IMR-90 (cell line): ENCODE results near the gene ENPP3. TPM values are rescaled to one million over a fixed set of nuclear protein-coding genes. Genes with fewer than 3 reads are reported as not detected.

Source experiments
- ATAC-seq: fragments of 200-7000 bp; cut with Tn5 transposase; 2 replicates; pipeline ENCODE4 v1.9.1; 2020; ENCODE audit warnings: low read depth, mild to moderate bottlenecking, moderate library complexity
- BruUV-seq: library from RNA; stranded (reverse); fragments of 400-500 nt; replicated peaks from 2 replicates; lab custom pipeline; 2021; lab: Mats Ljungman, UMichigan
- CTCF ChIA-PET: fragments of 300-600 bp; formaldehyde crosslinking; extraction: SDS; loops from one replicate; lab custom pipeline; 2021; ENCODE audit warnings: antibody characterized with exemption; lab: Yijun Ruan, JAX
- POLR2A ChIA-PET: fragments of 300-600 bp; sonication (Branson Sonifier 250); formaldehyde crosslinking; loops from one replicate; lab custom pipeline; 2022; ENCODE audit warnings: antibody characterized with exemption; ENCODE audit not compliant: unreplicated experiment; lab: Charles Lee
- DNase-seq: peaks from one replicate; pipeline ENCODE4 v3.0.0; 2013
- H2AFZ ChIP-seq: replicated peaks from 2 replicates; pipeline ENCODE3; 2013; ENCODE audit warnings: low read length, mild to moderate bottlenecking; ENCODE audit not compliant: poor library complexity
- H2AK5ac ChIP-seq: 2 replicates; pipeline ENCODE4 v1.6.1; 2013; ENCODE audit warnings: low read depth, low read length, inconsistent platforms
- H2AK9ac ChIP-seq: replicated peaks from 2 replicates; pipeline ENCODE3; 2013; ENCODE audit warnings: mild to moderate bottlenecking, low read depth, low read length, moderate library complexity; ENCODE audit not compliant: poor library complexity
- H2BK120ac ChIP-seq: 2 replicates; pipeline ENCODE4 v1.6.1; 2013; ENCODE audit warnings: low read depth, low read length, inconsistent platforms
- H2BK15ac ChIP-seq: 3 replicates; pipeline ENCODE4 v1.6.1; 2013; ENCODE audit warnings: low read depth, low read length, inconsistent platforms
- H2BK20ac ChIP-seq: 2 replicates; pipeline ENCODE4 v1.6.1; 2013; ENCODE audit warnings: low read depth, mild to moderate bottlenecking, inconsistent platforms, low read length, moderate library complexity
- H2BK5ac ChIP-seq: 2 replicates; pipeline ENCODE4 v1.6.1; 2013; ENCODE audit warnings: mild to moderate bottlenecking, low read depth, low read length, inconsistent platforms; ENCODE audit not compliant: poor library complexity, severe bottlenecking
- H3K14ac ChIP-seq: replicated peaks from 2 replicates; pipeline ENCODE4 v1.6.1; 2013; ENCODE audit warnings: low read depth, low read length, inconsistent platforms
- H3K18ac ChIP-seq: 2 replicates; pipeline ENCODE4 v1.6.1; 2013; ENCODE audit warnings: low read depth, low read length, control low read depth
- H3K23ac ChIP-seq: 2 replicates; pipeline ENCODE4 v1.6.1; 2013; ENCODE audit warnings: low read depth, low read length, inconsistent platforms
- H3K27ac ChIP-seq: 2 replicates; pipeline ENCODE4 v1.5.1; 2013; ENCODE audit warnings: mild to moderate bottlenecking, control low read depth, low read length; ENCODE audit not compliant: insufficient read depth
- H3K27me3 ChIP-seq: 2 replicates; pipeline ENCODE4 v1.6.1; 2013; ENCODE audit warnings: low read length; ENCODE audit not compliant: control insufficient read depth, insufficient read depth
- H3K36me3 ChIP-seq: 2 replicates; pipeline ENCODE4 v1.6.1; 2013; ENCODE audit warnings: low read length, mixed read lengths; ENCODE audit not compliant: control insufficient read depth, insufficient read depth
- H3K4ac ChIP-seq: 2 replicates; pipeline ENCODE4 v1.6.1; 2013; ENCODE audit warnings: low read depth, low read length, inconsistent platforms
- H3K4me1 ChIP-seq: 2 replicates; pipeline ENCODE4 v1.6.1; 2013; ENCODE audit warnings: low read length, mixed read lengths; ENCODE audit not compliant: control insufficient read depth, insufficient read depth
- H3K4me2 ChIP-seq: 2 replicates; pipeline ENCODE4 v1.6.1; 2013; ENCODE audit warnings: low read depth, mild to moderate bottlenecking, control low read depth, low read length, moderate library complexity
- H3K4me3 ChIP-seq: 2 replicates; pipeline ENCODE4 v1.5.1; 2013; ENCODE audit warnings: low read depth, mild to moderate bottlenecking, control low read depth, low read length, moderate library complexity; ENCODE audit not compliant: insufficient read depth
- H3K56ac ChIP-seq: 2 replicates; pipeline ENCODE4 v1.6.1; 2013; ENCODE audit warnings: low read length, inconsistent platforms; ENCODE audit not compliant: insufficient read depth; ENCODE audit errors: extremely low read depth
- H3K79me1 ChIP-seq, 2 experiments: 2 replicates each; pipeline ENCODE4 v1.6.1; 2013; ENCODE audit warnings: low read length in 2 of 2, inconsistent platforms in 1 of 2, low read depth in 1 of 2
- H3K9ac ChIP-seq: 2 replicates; pipeline ENCODE4 v1.6.1; 2013; ENCODE audit warnings: low read depth, low read length, control low read depth
- H3K9me1 ChIP-seq: 2 replicates; pipeline ENCODE4 v1.6.1; 2013; ENCODE audit warnings: low read length, inconsistent platforms; ENCODE audit not compliant: insufficient read depth
- H3K9me3 ChIP-seq: 2 replicates; pipeline ENCODE4 v1.6.1; 2013; ENCODE audit warnings: low read length; ENCODE audit not compliant: control insufficient read depth, insufficient read depth
- H4K20me1 ChIP-seq: 2 replicates; pipeline ENCODE4 v1.6.1; 2013; ENCODE audit warnings: low read length, inconsistent platforms; ENCODE audit not compliant: insufficient read depth
- H4K5ac ChIP-seq: 2 replicates; pipeline ENCODE4 v1.6.1; 2013; ENCODE audit warnings: mild to moderate bottlenecking, low read depth, low read length, control low read depth
- H4K8ac ChIP-seq, 2 experiments: 2 replicates each; pipeline ENCODE4 v1.6.1; 2013; ENCODE audit warnings: low read depth in 2 of 2, low read length in 2 of 2, control low read depth in 1 of 2, inconsistent platforms in 1 of 2
- H4K91ac ChIP-seq: 2 replicates; pipeline ENCODE4 v1.6.1; 2013; ENCODE audit warnings: low read depth, low read length, inconsistent platforms; ENCODE audit not compliant: insufficient read depth
- POLR2A ChIP-seq: IDR thresholded peaks from 2 replicates; pipeline ENCODE4 v1.6.1; 2012; ENCODE audit warnings: mild to moderate bottlenecking, low read depth, low read length
- RCOR1 ChIP-seq: IDR thresholded peaks from 2 replicates; pipeline ENCODE4 v1.6.1; 2012; ENCODE audit warnings: mild to moderate bottlenecking, low read length, improper control_type of control experiment; ENCODE audit not compliant: insufficient replicate concordance
- WGBS, 2 experiments: methylation state at CpG; one replicate each; pipeline versions ENCODE4 v1.1.5 to v1.1.7; 2013; ENCODE audit warnings: missing lambda C conversion rate in 2 of 2; ENCODE audit not compliant: insufficient read length in 1 of 2; ENCODE audit errors: extremely low coverage in 2 of 2; 5-methylcytosine and 5-hydroxymethylcytosine counted together
- dilution Hi-C: fragments of 300-500 bp; cut with HindIII; formaldehyde crosslinking; loops from one replicate; pipeline ENCODE4 v1.14.3; 2018; ENCODE audit warnings: low sequenced_read_pairs; ENCODE audit not compliant: unreplicated experiment
- in situ Hi-C: fragments of 300-500 bp; cut with MboI; formaldehyde crosslinking; loops from 3 replicates; pipeline ENCODE4 v1.14.3; 2019; ENCODE audit warnings: low sequenced_read_pairs, inconsistent platforms, mixed read lengths
- intact Hi-C: fragments of 100-400 bp; cut with micrococcal nuclease; formaldehyde crosslinking; loops from 2 replicates; pipeline ENCODE4 v1.10.0; 2022
- polyA plus RNA-seq, 3 experiments: library from polyadenylated mRNA; depleted of rRNA; stranded (reverse); fragments of >200 nt; gene quantifications; 2 replicates each; pipeline ENCODE4 v1.2.3, GENCODE V29; 2012; ENCODE audit warnings: low replicate concordance in 1 of 3
- total RNA-seq: library from RNA; depleted of rRNA; stranded (reverse); fragments of >200 nt; gene quantifications from 2 replicates; pipeline ENCODE4 v1.2.3, GENCODE V29; 2012

The ENPP3 gene
- total and polyA plus RNA-seq, 2 of the 4 experiments (the other 2 are of a cell fraction) = under 0.01 to 0.05 TPM

- H3K56ac ChIP-seq = no peak overlapping the region
- no CpG with 5 or more reads among the region's 1 CpG for WGBS, 2 experiments
- no peak overlapping the region for H3K18ac ChIP-seq
- no peak overlapping the region for H3K9ac ChIP-seq
- no peak overlapping the region for H3K23ac ChIP-seq
- no peaks in the 10 kb centered on the region for H4K20me1 ChIP-seq
- CTCF ChIA-PET = no interaction called here
- no peak overlapping the region for H3K4me3 ChIP-seq
- no peak overlapping the region for H2BK5ac ChIP-seq
- no peak overlapping the region for H2BK120ac ChIP-seq
- H4K8ac ChIP-seq = no peak overlapping the region
- TF ChIP-seq RCOR1 (no peak), POLR2A (no peak)
- no peaks in the 10 kb centered on the region for H3K9me1 ChIP-seq
- DNase-seq (no peak), ATAC-seq (no peak)
- no peak overlapping the region for H4K91ac ChIP-seq
- H2AK5ac ChIP-seq = no peak overlapping the region
- POLR2A ChIA-PET = no interaction called here
- no peaks in the 10 kb centered on the region; the same call in 1 of the 2 replicates for H3K27me3 ChIP-seq
- no peak overlapping the region for H3K27ac ChIP-seq
- no peak overlapping the region for H3K14ac ChIP-seq
- no peaks in the 10 kb centered on the region for H3K79me1 ChIP-seq
- H2AK9ac ChIP-seq = no peak overlapping the region
- no TSS peak for BruUV-seq
- dilution Hi-C loops = no loop called here
- no peak overlapping the region for H2BK15ac ChIP-seq
- H3K4me1 ChIP-seq = no peaks in the 10 kb centered on the region
- in situ Hi-C loops = loop anchor here (5.0 to 25.0 kb wide), 3 partner anchors 220 to 795 kb away; no protein-coding TSS in a partner anchor
- H3K36me3 ChIP-seq = no peaks in the 10 kb centered on the region
- no peak overlapping the region for H2AFZ ChIP-seq
- intact Hi-C loops = loop anchor here (5.0 to 10.0 kb wide), 2 partner anchors 113 to 220 kb away; partner anchors contain the start of gene ENPP1
- H2BK20ac ChIP-seq = no peak overlapping the region
- H4K5ac ChIP-seq = no peak overlapping the region
- H3K4ac ChIP-seq = no peak overlapping the region
- H3K4me2 ChIP-seq = no peak overlapping the region
- no peaks in the 10 kb centered on the region for H3K9me3 ChIP-seq
Measured at GRCh38 chr6:131692031-131692430, 54.9 kb downstream of the ENPP3 start.
